Natural killer cell (primary cell): ENCODE measurements around the gene DENND1C. TPM values are rescaled to one million over a fixed set of nuclear protein-coding genes. Genes with fewer than 3 reads are reported as not detected.

Experiments
- ATAC-seq, 3 donors: fragments of 150-1000 bp in 2 of 3; fragments of 200-7000 bp in 1 of 3; cut with Tn5 transposase; 1 replicate in 1 of 3; 2 replicates in 2 of 3; pipeline ENCODE4 v1.10.0; 2021; ENCODE audit warnings: mild to moderate bottlenecking in 2 of 3, moderate library complexity in 2 of 3
- DNase-seq, 2 donors: peaks; one replicate each; pipeline versions ENCODE4 v3.0.0 to v3.0.0-alpha.2; 2013 to 2021; ENCODE audit warnings: mixed read lengths in 1 of 2
- H3K27ac ChIP-seq: one replicate; pipeline ENCODE4 v1.5.1; 2013; ENCODE audit warnings: mild to moderate bottlenecking, low read length
- H3K27me3 ChIP-seq: one replicate; pipeline ENCODE4 v1.6.1; 2013; ENCODE audit warnings: low read length; ENCODE audit not compliant: control insufficient read depth, insufficient read depth
- H3K36me3 ChIP-seq: one replicate; pipeline ENCODE4 v1.6.1; 2013; ENCODE audit warnings: low read length; ENCODE audit not compliant: control insufficient read depth, insufficient read depth
- H3K4me1 ChIP-seq: one replicate; pipeline ENCODE4 v1.6.1; 2013; ENCODE audit warnings: low read length; ENCODE audit not compliant: control insufficient read depth, insufficient read depth
- H3K4me3 ChIP-seq: one replicate; pipeline ENCODE4 v1.5.1; 2013; ENCODE audit warnings: low read length
- H3K9me3 ChIP-seq: one replicate; pipeline ENCODE4 v1.6.1; 2013; ENCODE audit warnings: low read length; ENCODE audit not compliant: control insufficient read depth, insufficient read depth
- H3K27ac Mint-ChIP-seq, 2 donors: one replicate each; pipeline ENCODE4 v1.8.0; 2022; ENCODE audit warnings: mild to moderate bottlenecking in 2 of 2, mixed read lengths in 2 of 2, moderate library complexity in 1 of 2
- H3K27me3 Mint-ChIP-seq, 2 donors: one replicate each; pipeline ENCODE4 v1.8.0; 2022; ENCODE audit warnings: low read depth in 2 of 2, mixed read lengths in 2 of 2
- H3K36me3 Mint-ChIP-seq: one replicate; pipeline ENCODE4 v1.8.0; 2022; ENCODE audit warnings: mixed read lengths
- H3K4me1 Mint-ChIP-seq, 2 donors: one replicate each; pipeline ENCODE4 v1.8.0; 2022; ENCODE audit warnings: mixed read lengths in 2 of 2
- H3K4me3 Mint-ChIP-seq: one replicate; pipeline ENCODE4 v1.8.0; 2022; ENCODE audit warnings: mild to moderate bottlenecking, moderate library complexity, mixed read lengths
- H3K9me3 Mint-ChIP-seq, 2 donors: one replicate each; pipeline ENCODE4 v1.8.0; 2022; ENCODE audit warnings: mixed read lengths in 2 of 2
- WGBS: methylation state at CpG from one replicate; pipeline ENCODE4 v1.1.7; 2013; ENCODE audit warnings: missing lambda C conversion rate; ENCODE audit not compliant: insufficient coverage; 5-methylcytosine and 5-hydroxymethylcytosine counted together
- intact Hi-C: fragments of 100-400 bp; cut with micrococcal nuclease; formaldehyde crosslinking; loops from one replicate; pipeline ENCODE4 v1.14.2; 2022
- total RNA-seq, 4 donors: library from RNA; stranded (reverse); fragments of 120-200 nt in 1 of 4; gene quantifications; one replicate each; pipeline versions ENCODE4 v1.2.3 to v1.2.4, GENCODE V29; 2013 to 2022
- TF ChIP-seq, protein P1 (sequence below): fragments of 200-600 bp; IDR thresholded peaks from one replicate; pipeline ENCODE4 v1.8.0; 2022; ENCODE audit warnings: antibody characterized with exemption

Gene DENND1C
- total RNA-seq, 3 donors from 2014 or later (not counting 1 experiment from before 2014, with no cell fraction given) = 175 to 197 (median 188) TPM

DNA sequence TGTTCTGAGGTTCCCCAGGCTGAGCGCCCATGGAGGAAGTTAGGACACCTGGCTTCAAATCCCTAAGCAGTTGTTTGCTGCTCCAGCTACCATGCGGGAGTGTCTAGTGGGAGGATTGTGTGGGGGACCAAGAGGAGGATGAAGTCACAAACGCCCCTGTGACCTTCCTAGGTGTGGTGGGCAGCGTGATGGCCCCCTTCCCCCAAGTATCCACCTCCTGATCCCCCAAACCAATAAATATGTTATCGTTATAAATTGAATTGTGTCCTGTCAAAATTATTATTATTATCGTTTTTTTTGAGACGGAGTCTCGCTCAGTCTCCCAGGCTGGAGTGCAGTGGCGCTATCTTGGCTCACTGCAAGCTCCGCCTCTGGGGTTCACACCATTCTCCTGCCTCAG lies 47.9 kb downstream of the DENND1C start, which contains the start of gene SLC25A41:
Gene SLC25A41 (minus strand): TSS at position 101 of the 400 bp plus-strand sequence. CDS start 70 bp downstream, at position 31.
- H3K36me3 Mint-ChIP-seq = no peaks in the 10 kb centered on the region
- DNase-seq (no peak), ATAC-seq (no peak)
- Histone ChIP-seq H3K27ac (no peak within 1 kb of the TSS), H3K4me1 (no peaks in the 10 kb centered on the region), H3K9me3 (no peaks in the 10 kb centered on the region), H3K27me3 (no peaks in the 10 kb centered on the region), H3K36me3 (no peaks in the 10 kb centered on the region), H3K4me3 (no peak within 1 kb of the TSS)
- no peak within 1 kb of the TSS for H3K4me3 Mint-ChIP-seq
- H3K27me3 Mint-ChIP-seq = peaks cover 0 to 4% of the 10 kb centered on the region in 2 donors
- intact Hi-C loops = no loop called here
- 96% methylated on average over 8 of the region's 10 CpGs for WGBS
- TF ChIP-seq, protein P1, sequence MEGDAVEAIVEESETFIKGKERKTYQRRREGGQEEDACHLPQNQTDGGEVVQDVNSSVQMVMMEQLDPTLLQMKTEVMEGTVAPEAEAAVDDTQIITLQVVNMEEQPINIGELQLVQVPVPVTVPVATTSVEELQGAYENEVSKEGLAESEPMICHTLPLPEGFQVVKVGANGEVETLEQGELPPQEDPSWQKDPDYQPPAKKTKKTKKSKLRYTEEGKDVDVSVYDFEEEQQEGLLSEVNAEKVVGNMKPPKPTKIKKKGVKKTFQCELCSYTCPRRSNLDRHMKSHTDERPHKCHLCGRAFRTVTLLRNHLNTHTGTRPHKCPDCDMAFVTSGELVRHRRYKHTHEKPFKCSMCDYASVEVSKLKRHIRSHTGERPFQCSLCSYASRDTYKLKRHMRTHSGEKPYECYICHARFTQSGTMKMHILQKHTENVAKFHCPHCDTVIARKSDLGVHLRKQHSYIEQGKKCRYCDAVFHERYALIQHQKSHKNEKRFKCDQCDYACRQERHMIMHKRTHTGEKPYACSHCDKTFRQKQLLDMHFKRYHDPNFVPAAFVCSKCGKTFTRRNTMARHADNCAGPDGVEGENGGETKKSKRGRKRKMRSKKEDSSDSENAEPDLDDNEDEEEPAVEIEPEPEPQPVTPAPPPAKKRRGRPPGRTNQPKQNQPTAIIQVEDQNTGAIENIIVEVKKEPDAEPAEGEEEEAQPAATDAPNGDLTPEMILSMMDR = no peak
- no peak within 1 kb of the TSS for H3K27ac Mint-ChIP-seq
- H3K9me3 Mint-ChIP-seq = no peaks in the 10 kb centered on the region
- H3K4me1 Mint-ChIP-seq = no peaks in the 10 kb centered on the region

DNA sequence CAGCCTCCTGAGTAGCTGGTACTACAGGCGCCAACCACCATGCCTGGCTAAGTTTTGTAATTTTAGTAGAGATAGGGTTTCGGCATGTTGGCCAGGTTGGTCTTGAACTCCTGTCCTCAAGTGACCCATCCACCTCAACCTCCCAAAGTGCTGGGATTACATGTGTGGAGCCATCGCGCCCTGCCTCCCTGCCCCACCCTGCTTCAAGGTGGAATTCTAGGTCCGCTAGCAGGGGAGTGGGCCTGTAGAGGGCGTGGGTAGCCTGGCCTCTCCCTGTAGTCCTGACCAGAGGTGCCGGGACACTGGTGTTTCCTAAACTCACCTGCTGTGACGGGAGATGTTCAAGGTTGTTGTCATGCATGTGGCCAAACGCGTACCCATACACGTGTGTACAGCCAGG lies 48.4 kb downstream of the DENND1C start:
- Histone ChIP-seq H3K4me3 (no peak overlapping the region), H3K4me1 (no peaks in the 10 kb centered on the region), H3K27ac (no peak overlapping the region), H3K9me3 (no peaks in the 10 kb centered on the region), H3K27me3 (no peaks in the 10 kb centered on the region), H3K36me3 (no peaks in the 10 kb centered on the region)
- Mint-ChIP-seq H3K36me3 (no peaks in the 10 kb centered on the region), H3K27ac (no peak overlapping the region), H3K4me3 (no peak overlapping the region), H3K4me1 (no peaks in the 10 kb centered on the region), H3K27me3 (peaks cover 0 to 4% of the 10 kb centered on the region in 2 donors), H3K9me3 (no peaks in the 10 kb centered on the region)
- TF ChIP-seq, protein P1 = no peak
- no peak for ATAC-seq
- WGBS = 89% methylated on average over 10 of the region's 11 CpGs
- intact Hi-C loops = no loop called here
- no peak for DNase-seq

DNA sequence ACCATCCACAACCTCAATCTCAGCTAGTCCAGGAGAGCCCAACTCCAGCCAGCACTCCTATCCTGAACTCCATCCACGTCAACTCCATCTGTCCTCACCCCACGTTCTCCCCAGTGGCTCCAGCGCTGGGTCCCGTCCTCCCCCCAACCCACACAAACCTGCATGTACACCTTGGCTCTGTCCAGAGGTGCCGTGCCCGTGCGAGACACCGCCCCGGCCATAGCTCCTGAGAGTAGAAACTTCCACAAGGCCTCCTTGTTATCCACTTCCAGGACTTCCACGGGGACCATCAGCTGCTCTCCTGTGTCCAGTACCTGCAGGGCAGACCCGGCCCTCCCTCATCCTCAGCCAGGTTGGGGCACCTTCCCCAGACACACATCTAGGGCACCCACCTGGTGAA lies 49.7 kb downstream of the DENND1C start:
- intact Hi-C loops = no loop called here
- Histone ChIP-seq H3K9me3 (no peaks in the 10 kb centered on the region), H3K36me3 (no peaks in the 10 kb centered on the region), H3K4me1 (no peaks in the 10 kb centered on the region), H3K27ac (no peak overlapping the region), H3K4me3 (no peak overlapping the region), H3K27me3 (no peaks in the 10 kb centered on the region)
- Mint-ChIP-seq H3K4me3 (no peak overlapping the region), H3K9me3 (no peaks in the 10 kb centered on the region), H3K27me3 (peaks cover 0 to 4% of the 10 kb centered on the region in 2 donors), H3K36me3 (no peaks in the 10 kb centered on the region), H3K27ac (no peak overlapping the region), H3K4me1 (no peaks in the 10 kb centered on the region)
- ATAC-seq (no peak), DNase-seq (no peak)
- TF ChIP-seq, protein P1 = no peak
- WGBS = 95% methylated on average over 11 of the region's 11 CpGs
